ENCODE measurements around the gene ZNF599. TPM values are rescaled to one million over a fixed set of nuclear protein-coding genes. Genes with fewer than 3 reads are reported as not detected.
A peak's percentile ranks its signal among the peaks of the same experiment; 100 is the strongest.

ZNF599 gene
- polyA plus RNA-seq, 1 donor from 2014 or later, result 14.9 TPM

DNA sequence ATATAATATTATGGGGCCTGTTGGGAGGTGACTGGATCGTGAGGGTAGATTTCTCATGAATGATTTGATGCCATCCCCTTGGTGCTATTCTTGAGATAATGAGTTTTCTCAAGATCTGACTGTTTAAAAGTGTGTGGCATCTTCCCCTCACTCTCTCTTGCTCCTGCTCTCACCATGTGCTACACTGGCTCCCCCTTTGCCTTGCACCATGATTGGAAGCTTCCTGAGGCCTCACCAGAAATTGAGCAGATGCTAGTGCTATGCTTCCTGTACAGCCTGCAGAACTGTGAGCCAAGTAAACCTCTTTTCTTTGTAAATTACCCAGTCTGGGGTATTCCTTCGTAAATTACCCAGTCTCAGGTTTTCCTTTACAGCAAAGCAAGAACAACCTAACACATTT lies 1.8 kb upstream of the ZNF599 start:
- H3K36me3 ChIP-seq (ENCODE audit: insufficient read depth, low read length), result peaks cover 7% of the 10 kb centered on the region
- H3K79me2 ChIP-seq (replicated peaks; ENCODE audit: insufficient read depth, low read length), result peaks cover 8% of the 10 kb centered on the region
- H2AFZ ChIP-seq (ENCODE audit: low read depth, low read length), result no peak overlapping the region
- no peak overlapping the region for H3K27ac ChIP-seq (ENCODE audit: low read length)
- H4K20me1 ChIP-seq (ENCODE audit: insufficient read depth), result no peaks in the 10 kb centered on the region
- H3K4me2 ChIP-seq (ENCODE audit: low read length), result no peak overlapping the region
- H3F3A ChIP-seq (ENCODE audit: insufficient read depth, low read length, poor library complexity, severe bottlenecking), result no peaks in the 10 kb centered on the region
- H3K9ac ChIP-seq (ENCODE audit: low read length), result no peak overlapping the region
- no peaks in the 10 kb centered on the region for H3K9me3 ChIP-seq (ENCODE audit: low read length)
- H3K27me3 ChIP-seq (ENCODE audit: insufficient read depth, low read depth, low read length), result no peaks in the 10 kb centered on the region
- H3K4me3 ChIP-seq (ENCODE audit: low read length), result no peak overlapping the region
- TF ChIP-seq CTCF (IDR thresholded peaks at IDR 0.05; ENCODE audit: poor library complexity, severe bottlenecking) (no peak), SMC3 (conservative IDR thresholded peaks at IDR 0.05; ENCODE audit: poor library complexity) (no peak), MXI1 (conservative IDR thresholded peaks at IDR 0.05; ENCODE audit: poor library complexity, severe bottlenecking) (no peak), POLR2AphosphoS5 (IDR thresholded peaks at IDR 0.05) (no peak), EZH2 (IDR thresholded peaks at IDR 0.05; ENCODE audit: borderline replicate concordance, insufficient read depth, low read length, poor library complexity, severe bottlenecking) (no peak), RAD21 (conservative IDR thresholded peaks at IDR 0.05) (no peak), EP300 (conservative IDR thresholded peaks at IDR 0.05; ENCODE audit: poor library complexity, severe bottlenecking) (no peak), TAF1 (IDR thresholded peaks at IDR 0.05; ENCODE audit: low read depth) (no peak)
- TF ChIP-seq, protein P1, sequence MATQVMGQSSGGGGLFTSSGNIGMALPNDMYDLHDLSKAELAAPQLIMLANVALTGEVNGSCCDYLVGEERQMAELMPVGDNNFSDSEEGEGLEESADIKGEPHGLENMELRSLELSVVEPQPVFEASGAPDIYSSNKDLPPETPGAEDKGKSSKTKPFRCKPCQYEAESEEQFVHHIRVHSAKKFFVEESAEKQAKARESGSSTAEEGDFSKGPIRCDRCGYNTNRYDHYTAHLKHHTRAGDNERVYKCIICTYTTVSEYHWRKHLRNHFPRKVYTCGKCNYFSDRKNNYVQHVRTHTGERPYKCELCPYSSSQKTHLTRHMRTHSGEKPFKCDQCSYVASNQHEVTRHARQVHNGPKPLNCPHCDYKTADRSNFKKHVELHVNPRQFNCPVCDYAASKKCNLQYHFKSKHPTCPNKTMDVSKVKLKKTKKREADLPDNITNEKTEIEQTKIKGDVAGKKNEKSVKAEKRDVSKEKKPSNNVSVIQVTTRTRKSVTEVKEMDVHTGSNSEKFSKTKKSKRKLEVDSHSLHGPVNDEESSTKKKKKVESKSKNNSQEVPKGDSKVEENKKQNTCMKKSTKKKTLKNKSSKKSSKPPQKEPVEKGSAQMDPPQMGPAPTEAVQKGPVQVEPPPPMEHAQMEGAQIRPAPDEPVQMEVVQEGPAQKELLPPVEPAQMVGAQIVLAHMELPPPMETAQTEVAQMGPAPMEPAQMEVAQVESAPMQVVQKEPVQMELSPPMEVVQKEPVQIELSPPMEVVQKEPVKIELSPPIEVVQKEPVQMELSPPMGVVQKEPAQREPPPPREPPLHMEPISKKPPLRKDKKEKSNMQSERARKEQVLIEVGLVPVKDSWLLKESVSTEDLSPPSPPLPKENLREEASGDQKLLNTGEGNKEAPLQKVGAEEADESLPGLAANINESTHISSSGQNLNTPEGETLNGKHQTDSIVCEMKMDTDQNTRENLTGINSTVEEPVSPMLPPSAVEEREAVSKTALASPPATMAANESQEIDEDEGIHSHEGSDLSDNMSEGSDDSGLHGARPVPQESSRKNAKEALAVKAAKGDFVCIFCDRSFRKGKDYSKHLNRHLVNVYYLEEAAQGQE (IDR thresholded peaks at IDR 0.05; ENCODE audit: borderline replicate concordance), result no peak
- no peaks in the 10 kb centered on the region for H3K9me2 ChIP-seq (ENCODE audit: insufficient read depth, low read length)

DNA sequence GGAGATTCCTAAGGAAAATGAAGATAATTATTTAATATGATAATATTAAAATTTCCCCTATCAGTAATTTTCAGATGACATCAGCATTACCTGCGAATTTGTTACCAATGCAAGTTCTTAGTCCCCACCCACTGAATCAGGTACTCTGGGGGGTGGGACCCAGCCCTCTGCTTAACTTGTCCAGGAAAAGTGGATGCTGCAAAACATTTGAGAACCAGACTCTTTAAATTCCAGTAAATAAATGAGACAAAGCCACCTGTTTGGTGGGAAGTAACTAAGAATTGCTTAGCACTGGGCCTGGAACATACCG lies 495 bp upstream of the ZNF599 start:
- Histone ChIP-seq H3K4me2 (ENCODE audit: low read length) (peak overlapping the region; percentile 88), H4K20me1 (ENCODE audit: insufficient read depth) (no peaks in the 10 kb centered on the region), H3F3A (ENCODE audit: insufficient read depth, low read length, poor library complexity, severe bottlenecking) (no peaks in the 10 kb centered on the region), H3K27ac (ENCODE audit: low read length) (no peak overlapping the region), H3K9me2 (ENCODE audit: insufficient read depth, low read length) (no peaks in the 10 kb centered on the region), H3K27me3 (ENCODE audit: insufficient read depth, low read depth, low read length) (no peaks in the 10 kb centered on the region), H3K79me2 (replicated peaks; ENCODE audit: insufficient read depth, low read length) (peaks cover 8% of the 10 kb centered on the region), H2AFZ (ENCODE audit: low read depth, low read length) (peak overlapping the region; percentile 88), H3K36me3 (ENCODE audit: insufficient read depth, low read length) (peaks cover 7% of the 10 kb centered on the region), H3K4me3 (ENCODE audit: low read length) (peak overlapping the region; percentile 97), H3K9me3 (ENCODE audit: low read length) (no peaks in the 10 kb centered on the region), H3K9ac (ENCODE audit: low read length) (peak overlapping the region; percentile 85)
- TF ChIP-seq POLR2AphosphoS5 (IDR thresholded peaks at IDR 0.05) (no peak), SMC3 (conservative IDR thresholded peaks at IDR 0.05; ENCODE audit: poor library complexity) (no peak), MXI1 (conservative IDR thresholded peaks at IDR 0.05; ENCODE audit: poor library complexity, severe bottlenecking) (no peak)

- H3K4me3 ChIP-seq (ENCODE audit: low read length), result no peak overlapping the region
- TF ChIP-seq SMC3 (conservative IDR thresholded peaks at IDR 0.05; ENCODE audit: poor library complexity), result no peak
- no peak for TF ChIP-seq TAF1 (IDR thresholded peaks at IDR 0.05; ENCODE audit: low read depth)
- TF ChIP-seq CTCF (IDR thresholded peaks at IDR 0.05; ENCODE audit: poor library complexity, severe bottlenecking), result no peak
- TF ChIP-seq, protein P1 (IDR thresholded peaks at IDR 0.05; ENCODE audit: borderline replicate concordance), result no peak
- TF ChIP-seq EZH2 (IDR thresholded peaks at IDR 0.05; ENCODE audit: borderline replicate concordance, insufficient read depth, low read length, poor library complexity, severe bottlenecking), result no peak
- TF ChIP-seq POLR2AphosphoS5 (IDR thresholded peaks at IDR 0.05), result no peak
- no peak for TF ChIP-seq EP300 (conservative IDR thresholded peaks at IDR 0.05; ENCODE audit: poor library complexity, severe bottlenecking)
- TF ChIP-seq MXI1 (conservative IDR thresholded peaks at IDR 0.05; ENCODE audit: poor library complexity, severe bottlenecking), result no peak
- H3K79me2 ChIP-seq (replicated peaks; ENCODE audit: insufficient read depth, low read length), result peaks cover 8% of the 10 kb centered on the region
- H2AFZ ChIP-seq (ENCODE audit: low read depth, low read length), result no peak overlapping the region
- no peaks in the 10 kb centered on the region for H3K9me2 ChIP-seq (ENCODE audit: insufficient read depth, low read length)
- no peaks in the 10 kb centered on the region for H4K20me1 ChIP-seq (ENCODE audit: insufficient read depth)
- H3K9ac ChIP-seq (ENCODE audit: low read length), result no peak overlapping the region
- no peak overlapping the region for H3K27ac ChIP-seq (ENCODE audit: low read length)
- peaks cover 3% of the 10 kb centered on the region for H3K9me3 ChIP-seq (ENCODE audit: low read length)
- no peaks in the 10 kb centered on the region for H3K27me3 ChIP-seq (ENCODE audit: insufficient read depth, low read depth, low read length)
- H3F3A ChIP-seq (ENCODE audit: insufficient read depth, low read length, poor library complexity, severe bottlenecking), result no peaks in the 10 kb centered on the region
- H3K4me2 ChIP-seq (ENCODE audit: low read length), result no peak overlapping the region
- peaks cover 28% of the 10 kb centered on the region for H3K36me3 ChIP-seq (ENCODE audit: insufficient read depth, low read length)
These were observed 5.1 kb downstream of the ZNF599 start for GRCh38 chr19:34767951-34768350.
